ENCODE data around the gene TMEM169.

Gene TMEM169, protein sequence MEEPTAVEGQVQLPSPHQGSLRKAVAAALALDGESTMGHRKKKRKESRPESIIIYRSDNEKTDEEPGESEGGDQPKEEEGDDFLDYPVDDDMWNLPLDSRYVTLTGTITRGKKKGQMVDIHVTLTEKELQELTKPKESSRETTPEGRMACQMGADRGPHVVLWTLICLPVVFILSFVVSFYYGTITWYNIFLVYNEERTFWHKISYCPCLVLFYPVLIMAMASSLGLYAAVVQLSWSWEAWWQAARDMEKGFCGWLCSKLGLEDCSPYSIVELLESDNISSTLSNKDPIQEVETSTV

DNA sequence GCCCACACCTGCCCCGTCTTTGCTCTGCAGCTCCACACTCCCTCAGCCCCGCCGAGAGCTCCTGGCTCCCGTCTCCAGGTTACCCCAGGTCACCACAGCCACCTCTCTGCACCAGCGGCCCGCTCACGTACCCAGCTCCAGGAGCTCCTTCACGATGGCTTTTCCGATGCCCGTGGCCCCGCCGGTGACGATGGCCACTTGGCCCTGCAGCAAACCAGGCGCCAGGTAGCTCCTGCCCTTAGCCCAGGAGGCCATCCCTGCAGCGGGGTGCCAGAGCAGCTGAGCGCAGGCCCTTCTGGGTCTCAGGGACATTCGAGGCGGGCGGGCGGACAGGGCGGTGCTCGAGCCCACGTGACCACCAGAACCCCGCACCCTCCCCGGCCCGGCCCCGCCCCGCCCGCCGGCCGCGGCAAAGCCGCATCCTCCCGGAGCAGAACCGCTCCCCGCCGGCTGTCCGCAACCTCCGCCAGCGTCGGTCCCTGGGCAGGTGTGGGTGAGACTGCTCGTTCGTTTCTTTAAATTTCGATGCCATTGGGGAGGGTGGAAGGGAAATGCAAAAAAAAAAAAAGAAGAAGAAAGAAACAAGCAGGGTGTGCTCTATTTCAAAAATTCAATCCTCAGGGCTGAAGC, at the start of gene TMEM169, which contains the start of gene PECR:
TSS of gene TMEM169 (plus strand) at position 433 of the 630 bp plus-strand sequence. CDS start 14,045 bp downstream, outside the sequence.
TSS of gene PECR (minus strand) at position 323 of the 630 bp plus-strand sequence. CDS start at position 255, 68 bp downstream.
- DNase-seq, result peak; percentile 84

DNA sequence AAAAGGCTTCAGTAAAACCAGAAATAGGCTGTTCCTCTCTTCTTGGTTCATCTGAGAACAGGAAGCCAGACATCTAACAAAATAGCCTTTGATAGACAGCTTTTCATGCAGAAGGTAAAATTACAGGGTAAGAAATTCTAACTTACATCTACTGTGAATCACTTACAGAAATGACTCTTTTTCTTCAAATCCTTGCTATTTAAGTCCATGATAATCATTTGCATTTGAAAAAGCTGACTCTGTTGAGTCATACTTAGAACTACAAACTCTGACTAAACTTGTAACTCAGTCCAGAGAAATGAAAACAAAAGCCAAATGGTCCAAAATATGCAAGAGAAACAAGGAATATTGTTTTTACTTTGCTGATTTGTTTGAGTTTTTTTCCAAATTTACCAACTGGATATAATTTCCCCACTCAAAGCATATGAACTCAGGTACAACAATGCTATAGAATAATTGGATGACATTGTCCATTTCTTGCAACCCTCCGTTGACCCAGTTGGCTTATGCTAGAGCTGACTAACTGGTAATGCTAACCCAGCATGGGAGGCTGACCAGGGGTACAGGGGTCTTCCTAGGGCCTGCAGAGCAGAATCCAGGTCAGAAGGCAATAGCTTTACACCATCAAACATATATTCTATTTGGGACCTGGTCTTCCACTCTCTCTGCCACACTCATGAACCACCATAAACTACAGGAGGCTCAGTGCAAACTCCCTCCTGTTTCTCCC, 49.6 kb upstream of the TMEM169 start:
- no peak for DNase-seq

DNA sequence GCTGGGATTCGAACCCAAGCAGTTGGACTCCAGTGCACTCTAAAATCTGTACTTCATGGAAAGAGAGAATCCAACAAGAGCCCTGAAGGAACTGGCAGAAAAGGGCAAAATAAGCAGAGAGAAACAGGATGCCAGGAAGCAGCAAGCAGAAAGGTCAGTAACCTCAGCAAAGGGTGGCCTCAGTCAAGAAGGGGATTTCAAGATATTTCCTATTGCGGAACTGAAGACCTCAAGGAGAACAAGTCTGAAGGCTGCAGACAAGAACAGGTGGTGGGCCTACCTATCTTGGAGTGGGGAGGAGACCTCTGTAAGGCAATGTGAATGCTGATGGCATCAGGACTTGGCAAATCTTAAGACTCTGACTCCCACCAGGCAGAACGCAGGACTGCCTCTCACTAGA, 48.3 kb upstream of the TMEM169 start:
- no peak for DNase-seq

DNA sequence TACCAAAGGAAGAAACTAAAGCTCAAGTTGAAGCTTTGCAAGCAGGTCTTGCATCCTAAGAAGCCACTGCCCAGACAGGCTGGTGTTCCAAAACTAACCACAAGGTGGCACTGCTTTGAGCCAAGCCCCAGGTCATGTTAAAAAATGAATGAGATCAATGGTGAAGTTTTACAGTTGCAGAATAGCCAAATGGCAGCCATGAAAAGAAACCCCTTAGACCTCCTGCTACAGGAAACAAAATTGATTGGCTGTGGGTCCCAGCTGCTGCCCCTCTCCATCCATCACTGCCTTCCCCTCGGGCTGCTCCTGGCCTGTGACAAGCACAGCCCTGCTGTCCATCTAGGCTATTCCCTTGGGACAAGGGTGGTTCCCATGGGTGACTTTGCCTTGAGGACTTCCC, 47.7 kb upstream of the TMEM169 start:
- DNase-seq, result peak; percentile 80

DNA sequence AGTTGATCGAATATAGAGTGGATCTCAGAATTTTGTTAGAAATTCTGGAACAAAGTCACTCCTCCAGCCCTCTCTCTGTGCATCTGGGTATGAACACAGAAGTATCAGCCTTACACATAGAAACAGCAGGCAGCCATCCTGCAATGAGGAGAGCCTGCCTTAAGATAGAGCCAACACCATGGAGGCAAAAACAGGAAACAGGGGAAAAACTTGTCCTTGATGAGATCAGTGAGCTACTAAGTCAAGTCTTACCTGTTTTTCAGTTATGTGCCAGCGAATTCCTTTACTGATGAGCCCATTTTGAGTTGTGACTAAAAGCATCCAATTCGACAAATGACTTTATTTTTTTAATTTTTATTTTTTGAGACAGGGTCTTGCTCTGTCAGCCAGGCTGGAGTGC, 41.8 kb upstream of the TMEM169 start:
- DNase-seq, result no peak

DNA sequence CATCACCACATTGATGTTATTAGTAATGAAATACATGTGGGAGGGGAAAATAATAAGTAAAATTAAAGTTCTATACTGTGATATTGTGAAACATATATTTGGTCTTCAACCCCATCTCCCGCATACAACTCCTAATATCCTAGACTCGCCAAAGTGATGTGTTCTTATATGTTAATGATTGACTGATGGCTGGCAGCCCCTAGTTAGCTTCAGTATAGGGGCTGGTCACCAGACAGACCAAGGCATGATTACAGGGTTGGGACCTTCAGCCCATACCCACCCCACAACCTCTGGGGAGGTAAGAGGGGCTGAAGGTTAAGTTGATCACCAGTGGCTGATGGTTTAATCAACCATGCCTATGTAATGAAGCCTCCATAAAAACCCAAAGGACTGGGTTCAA, 40.3 kb upstream of the TMEM169 start:
- DNase-seq, result no peak

DNA sequence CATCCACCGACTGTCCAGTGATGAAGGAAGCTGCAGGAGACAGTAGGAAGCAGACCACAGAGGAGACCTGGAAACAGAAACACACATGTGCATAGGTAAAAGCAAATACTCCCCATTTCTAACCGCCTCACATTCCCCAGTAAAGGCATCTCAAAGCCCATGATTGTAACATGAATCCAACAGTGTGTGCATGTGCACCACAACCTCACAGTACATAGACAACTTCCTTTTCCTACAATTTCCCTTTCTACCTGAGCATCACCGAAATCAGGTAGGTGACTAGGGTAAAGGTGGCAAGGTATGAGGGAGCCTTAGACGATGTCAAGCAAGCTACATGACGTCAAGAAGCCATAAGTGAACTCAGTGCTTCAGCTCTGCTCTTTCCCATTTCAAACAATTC, 37.8 kb upstream of the TMEM169 start:
- DNase-seq, result no peak

DNA sequence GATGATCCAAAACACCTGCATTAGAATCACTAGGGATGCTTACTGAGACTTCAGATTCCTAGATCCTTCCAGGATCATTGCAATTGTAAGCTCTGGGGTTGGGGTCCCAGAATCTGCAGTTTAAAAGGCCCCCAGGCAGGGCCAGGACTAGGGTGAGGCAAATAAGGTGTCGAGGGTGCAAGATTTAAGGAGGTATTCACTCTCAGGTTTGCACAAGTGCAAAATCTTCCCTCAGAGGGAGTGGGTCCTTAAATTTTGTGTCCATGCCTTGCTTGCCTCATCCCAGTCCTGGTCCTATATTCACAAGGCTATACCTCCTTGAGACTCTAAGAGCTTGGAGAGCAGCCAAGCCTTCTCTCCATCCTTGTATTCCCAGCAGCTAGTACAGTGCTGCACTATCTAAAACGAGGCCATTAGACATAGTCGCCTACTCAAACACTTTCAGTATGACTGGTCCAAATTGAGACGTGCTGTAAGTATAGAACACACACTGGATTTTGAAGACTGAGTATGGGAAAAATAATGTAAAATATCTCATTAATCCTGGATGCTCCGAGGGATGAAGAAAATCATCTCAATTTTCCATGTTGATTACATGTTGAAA, 36.7 kb upstream of the TMEM169 start:
- no peak for DNase-seq

DNA sequence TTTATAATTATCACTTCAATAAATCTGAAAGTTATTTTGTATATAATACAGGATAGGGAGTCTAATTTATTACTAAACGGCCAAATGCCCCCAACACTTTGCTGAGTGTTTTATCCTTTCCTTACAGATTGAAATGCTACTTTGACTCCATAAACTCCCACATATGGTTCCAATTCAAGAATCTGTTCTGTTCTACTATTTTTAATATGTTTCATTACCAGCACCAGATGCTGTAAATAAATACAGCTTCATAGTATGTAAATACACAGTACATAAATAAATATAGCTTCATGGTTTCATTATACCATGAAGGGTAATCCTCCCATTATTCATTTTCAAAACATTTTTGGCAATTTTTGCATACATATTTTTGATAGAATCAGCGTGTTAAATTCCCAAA, 34.3 kb upstream of the TMEM169 start:
- no peak for DNase-seq

DNA sequence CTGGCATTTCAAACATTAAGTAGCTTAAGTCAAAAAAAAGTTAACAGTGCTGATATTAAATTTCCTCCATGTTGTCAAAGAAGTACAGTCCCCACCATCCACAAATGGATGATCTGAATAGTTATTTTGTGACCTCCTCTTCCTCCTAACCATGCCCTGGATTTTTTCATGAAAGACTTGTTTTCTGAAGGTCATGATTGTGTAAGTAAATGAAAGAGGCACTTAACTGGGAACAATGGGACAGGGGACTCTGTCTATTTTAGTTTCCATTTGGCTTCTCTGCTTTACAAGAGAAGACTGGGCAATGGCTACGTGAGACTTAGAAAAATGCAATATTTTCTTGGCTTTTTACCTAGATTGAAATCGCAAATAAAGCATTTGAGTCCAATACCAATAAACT, 32.3 kb upstream of the TMEM169 start:
- no peak for DNase-seq

DNA sequence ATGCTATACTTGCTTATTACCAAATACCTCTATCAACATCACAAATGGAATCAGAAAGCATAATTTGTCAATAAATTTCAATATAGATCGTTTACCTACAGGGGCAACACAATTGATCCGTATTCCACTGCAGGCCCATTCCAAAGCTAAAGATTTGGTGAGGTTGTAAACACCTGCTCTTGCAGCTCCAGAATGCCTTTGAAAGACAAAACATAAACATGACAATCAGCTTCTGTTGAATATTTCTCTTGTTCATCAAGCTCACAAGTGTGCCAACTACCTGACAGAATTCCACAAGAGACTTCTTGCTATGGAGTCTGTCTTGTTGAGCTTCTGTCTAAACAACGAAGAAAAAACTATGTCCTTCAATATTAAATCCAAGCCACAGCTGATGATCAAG, 30.4 kb upstream of the TMEM169 start:
- DNase-seq, result no peak

DNA sequence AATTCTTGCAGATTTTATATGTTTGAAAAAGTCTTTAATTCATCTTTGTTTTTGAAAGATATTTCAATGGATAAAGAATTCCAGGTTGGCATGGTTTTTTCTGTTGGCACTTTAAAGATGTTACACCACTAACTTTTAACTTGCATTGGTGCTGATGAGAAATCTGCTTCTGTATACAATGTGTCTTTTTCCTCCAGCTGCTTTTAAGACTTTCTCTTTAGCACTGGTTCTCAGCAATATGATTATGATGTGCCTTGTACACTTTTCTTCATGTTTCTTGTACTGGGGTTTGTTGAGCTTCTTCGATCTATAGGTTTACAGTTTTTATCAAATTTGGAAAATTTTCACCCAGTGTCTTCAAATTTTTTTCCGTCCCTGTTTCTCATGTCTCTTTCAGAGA, 29.3 kb upstream of the TMEM169 start:
- DNase-seq, result no peak

DNA sequence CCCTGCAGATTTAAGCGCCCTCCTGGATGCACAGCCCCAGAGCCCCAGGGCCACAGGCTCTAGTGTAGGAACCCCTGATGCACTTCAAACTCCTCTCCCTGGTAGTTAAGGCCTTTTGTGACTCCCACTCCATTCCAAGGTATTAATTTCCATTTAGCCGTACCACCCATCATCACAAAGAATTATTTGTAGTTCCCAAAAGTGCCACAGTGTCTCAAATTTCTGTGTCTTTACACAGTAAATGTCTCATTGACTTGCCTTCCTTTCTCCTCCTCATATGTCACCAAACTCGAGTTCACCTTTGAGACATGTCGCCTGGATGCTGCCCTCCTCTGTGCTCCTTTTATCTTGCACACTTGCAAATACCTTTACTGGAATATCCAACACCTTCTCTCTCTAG, 26.0 kb upstream of the TMEM169 start:
- no peak for DNase-seq

DNA sequence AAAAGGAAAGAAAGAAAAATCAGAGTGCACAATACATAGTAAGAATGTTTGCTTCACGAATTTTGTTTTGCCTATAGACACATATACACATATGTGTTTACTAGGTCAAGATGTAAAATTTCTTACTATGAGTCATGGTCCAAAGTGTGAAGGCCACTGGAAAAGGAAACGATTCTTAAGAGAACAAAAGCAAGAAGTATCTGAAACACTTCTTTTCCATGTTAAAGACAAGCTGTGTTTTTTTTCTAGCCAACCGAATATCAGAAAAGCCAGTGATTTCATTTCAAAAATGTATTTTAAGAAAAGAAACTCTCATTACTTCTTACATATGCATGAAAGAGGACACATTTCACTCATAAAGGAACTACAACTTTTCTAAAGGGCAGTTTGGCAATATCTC, 25.0 kb upstream of the TMEM169 start:
- no peak for DNase-seq

DNA sequence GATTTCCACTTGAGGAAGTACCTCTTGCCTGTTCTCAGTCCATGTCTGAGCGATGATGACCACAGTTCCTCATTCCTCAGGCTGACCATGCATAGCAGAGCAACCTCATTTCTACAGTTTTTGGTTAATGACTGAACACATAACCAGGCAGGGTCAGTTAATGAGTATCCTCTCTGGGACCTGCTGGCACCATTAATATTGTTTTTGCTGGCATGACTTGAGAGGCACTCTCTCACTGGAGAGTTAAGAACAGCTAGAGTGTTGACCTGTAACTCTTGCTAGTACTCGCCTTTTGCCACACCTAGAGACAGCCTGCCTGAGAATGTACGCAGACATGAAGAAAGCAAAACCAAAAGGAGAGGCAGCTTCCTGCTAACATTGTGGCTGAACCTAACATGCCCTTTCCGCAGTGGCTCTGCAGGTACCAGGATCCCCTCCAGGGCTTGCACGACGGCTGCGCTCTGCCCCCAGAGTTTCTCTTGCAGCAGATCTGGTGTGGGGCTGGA, 24.0 kb upstream of the TMEM169 start:
- DNase-seq, result no peak

DNA sequence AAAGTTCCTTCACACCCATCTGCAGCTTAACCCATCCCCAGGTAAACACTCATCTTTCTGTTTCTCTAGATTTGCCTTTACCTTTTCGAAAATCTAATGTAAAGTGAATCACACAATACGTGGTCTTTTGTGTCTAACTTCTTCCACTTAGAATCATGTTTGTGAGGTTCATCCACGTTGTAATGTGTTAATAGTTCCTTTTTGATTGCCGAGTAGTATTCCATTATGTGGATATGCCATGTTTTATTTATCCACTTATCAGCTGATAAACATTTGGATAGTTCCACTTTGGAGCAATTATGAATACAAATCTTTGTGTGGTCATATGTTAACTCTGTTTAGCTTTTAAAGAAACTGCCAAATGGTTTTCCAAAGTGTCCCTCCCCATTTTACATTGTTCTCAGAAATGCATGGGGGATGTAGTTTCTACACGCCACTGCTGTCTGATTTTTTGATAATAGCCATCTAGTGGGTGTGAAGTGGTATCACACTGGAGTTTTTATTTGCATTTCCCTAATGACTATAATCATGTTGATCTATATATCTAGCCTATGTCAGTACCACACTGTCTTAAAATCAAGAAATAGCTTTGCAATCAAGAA, 22.4 kb upstream of the TMEM169 start:
- no peak for DNase-seq

DNA sequence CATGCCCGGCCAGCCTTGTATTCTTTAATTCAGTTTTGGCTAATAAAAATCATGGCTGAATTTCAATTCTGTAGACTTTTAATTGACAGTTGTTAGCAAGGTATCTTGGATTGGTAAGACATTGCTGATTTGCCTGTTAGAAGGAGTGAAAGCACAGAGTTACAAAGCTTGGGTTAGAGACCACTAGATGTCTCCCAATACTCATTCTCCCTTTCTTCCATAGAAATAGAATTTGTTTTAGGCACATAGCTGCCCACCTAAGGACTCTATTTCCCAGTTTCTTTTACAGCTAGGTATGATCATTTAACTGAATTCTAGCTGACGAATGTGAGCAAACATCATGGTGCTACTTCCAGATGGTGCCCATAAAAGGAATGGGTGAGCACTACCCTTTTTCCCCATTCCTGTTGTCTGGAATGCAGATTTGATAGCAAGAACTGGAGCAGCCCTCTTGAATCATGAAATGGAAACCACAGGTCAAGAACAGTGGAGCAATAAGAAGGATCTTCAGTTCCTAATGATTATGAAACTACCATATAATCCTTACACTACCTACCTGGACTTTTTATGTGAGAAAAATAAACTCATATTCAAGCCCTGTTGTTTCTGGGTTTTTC, 17.6 kb upstream of the TMEM169 start:
- DNase-seq, result no peak

DNA sequence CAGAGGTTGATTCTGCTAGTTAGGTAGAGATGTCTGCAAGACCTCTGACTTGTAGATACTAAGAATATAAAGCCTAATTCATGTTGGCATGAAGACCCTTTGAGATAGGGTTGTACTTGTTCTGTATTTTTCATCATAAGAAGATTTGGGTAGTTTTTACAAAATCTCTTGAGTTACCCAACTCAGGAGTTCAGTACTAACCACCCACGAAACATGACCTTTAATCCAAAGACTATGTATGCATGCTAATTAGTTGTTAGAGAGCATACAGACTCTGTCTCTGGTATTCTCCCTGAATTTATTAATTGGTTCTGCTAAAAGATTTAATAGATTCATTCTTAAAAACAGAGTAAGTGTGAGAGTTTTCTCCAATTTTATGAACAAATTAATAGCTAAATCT, 17.1 kb upstream of the TMEM169 start:
- no peak for DNase-seq

DNA sequence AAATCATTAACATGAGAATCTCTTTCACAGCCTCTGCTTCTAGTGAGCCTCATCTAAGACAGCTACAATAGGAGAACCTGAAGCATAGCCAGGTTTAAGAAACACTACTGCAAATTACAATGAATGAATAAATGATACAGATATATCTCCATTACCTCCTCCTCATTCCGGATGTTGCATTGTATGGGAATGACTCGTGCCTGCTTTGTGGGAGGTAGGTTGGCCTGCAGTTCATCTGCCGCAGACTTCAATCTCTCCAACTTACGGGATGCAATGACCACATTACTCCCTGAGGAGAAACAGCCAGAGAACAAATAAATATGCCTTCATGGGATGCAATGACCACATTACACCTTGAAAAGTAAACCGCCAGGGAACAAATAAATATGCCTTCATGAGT, 15.5 kb upstream of the TMEM169 start:
- DNase-seq, result no peak

DNA sequence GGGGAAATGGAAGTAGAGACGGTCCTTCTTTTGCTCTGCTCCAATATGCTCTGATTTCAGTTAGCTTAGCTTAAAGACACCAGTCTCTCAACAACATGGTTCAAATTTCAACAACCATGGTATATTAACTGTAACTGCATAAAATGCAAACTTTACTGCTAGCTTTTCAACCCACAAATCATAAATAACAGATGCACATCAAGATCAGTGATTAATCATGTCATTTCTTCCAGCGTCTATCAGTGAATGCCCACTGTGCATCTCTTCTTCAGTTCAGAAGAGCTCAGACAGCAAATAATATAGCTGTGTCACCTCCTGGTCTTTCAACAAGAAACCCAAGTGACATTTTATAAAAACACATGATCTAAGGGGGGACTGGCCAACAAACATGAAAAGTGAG, 12.7 kb upstream of the TMEM169 start:
- DNase-seq, result no peak

DNA sequence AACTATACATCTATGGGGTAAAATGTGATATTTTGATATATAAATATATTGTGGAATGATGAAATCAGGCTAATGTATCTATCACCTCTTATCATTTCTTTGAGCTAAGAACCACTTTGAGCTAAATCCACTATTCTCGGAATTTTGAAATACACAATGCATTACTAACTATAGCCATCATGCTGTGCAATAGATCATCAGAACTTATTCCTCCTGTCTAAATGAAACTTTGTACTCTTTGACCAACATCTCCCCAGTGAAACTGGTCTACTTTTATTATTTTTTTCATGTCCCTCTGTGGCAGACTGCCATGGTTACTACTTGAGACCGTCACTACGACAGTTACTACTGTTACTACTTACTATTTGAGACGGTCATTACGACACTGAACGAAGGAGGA, 11.5 kb upstream of the TMEM169 start:
- no peak for DNase-seq

DNA sequence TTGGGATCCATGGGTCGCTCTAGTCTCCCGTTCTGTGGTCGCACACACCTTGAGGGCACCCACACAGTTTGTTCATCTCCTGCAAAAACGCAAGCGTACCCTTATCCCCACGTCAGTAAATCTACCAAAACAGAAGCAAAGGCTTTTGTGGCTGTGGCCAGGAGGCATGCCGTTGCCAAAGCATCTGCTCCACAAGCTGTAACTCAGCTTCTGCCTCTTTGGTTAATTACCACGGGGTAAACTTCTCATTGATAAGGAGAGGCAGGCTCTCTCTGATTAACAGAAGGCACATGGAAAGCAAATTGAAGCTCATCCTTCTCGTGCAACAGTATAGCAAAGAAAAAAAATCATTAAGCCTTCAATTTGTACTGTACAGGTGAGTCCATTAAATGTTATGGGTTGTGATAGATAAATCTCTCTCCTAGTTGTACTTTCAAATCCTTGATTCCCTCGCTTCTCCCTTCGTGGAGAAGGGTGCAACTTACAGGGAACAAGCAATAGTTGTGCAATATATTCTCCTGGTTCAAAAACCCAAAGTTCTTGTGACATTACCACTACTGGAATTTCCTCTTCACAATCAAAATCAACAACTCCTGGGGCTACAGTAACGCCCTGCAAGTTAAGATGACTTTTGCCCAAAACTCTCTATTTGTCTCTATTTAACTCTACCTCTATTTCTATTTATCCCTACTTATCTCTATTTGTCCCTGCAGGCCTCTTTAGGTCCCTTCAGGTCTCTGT, 10.4 kb upstream of the TMEM169 start:
- DNase-seq, result no peak
